Keratinocyte (primary cell): ENCODE measurements around the gene ME1.

ENCODE experiments used
- CTCF ChIP-seq, 3 experiments: IDR thresholded peaks in 1 of 3; conservative IDR thresholded peaks in 1 of 3; optimal IDR thresholded peaks in 1 of 3; 2 replicates in 2 of 3; 3 replicates in 1 of 3; pipeline versions ENCODE3 to v1.5.1; 2011; ENCODE audit warnings: low read length in 3 of 3, mild to moderate bottlenecking in 3 of 3, moderate library complexity in 2 of 3, control low read depth in 1 of 3, inconsistent platforms in 1 of 3; ENCODE audit not compliant: insufficient read depth in 2 of 3; ENCODE audit errors: extremely low read depth in 1 of 3
- EZH2 ChIP-seq: IDR thresholded peaks from one replicate; pipeline ENCODE4 v1.6.1; 2012; ENCODE audit warnings: inconsistent platforms, mild to moderate bottlenecking, low read length, moderate library complexity

GRCh38 chr6:83192871-83193746, 237.7 kb downstream of the ME1 start, which contains the start of the genes PGM3 and RWDD2A:
- TF ChIP-seq CTCF (optimal IDR thresholded peaks at IDR 0.05 in 1 of 3, IDR thresholded peaks at IDR 0.05 in 1 of 3, conservative IDR thresholded peaks at IDR 0.05 in 1 of 3; ENCODE audit: extremely low read depth in 1 of 3, insufficient read depth in 2 of 3, low read length in 3 of 3) (no peak), EZH2 (no peak)
